Measurements from ENCODE around the gene SERPINA12.

Gene SERPINA12

GRCh38 chr14:94461526-94462218 lies 47.6 kb downstream of the SERPINA12 start:
- no peak overlapping the region for H3K4me3 ChIP-seq (replicated peaks; ENCODE audit: insufficient read depth, low read length)
- no peak for DNase-seq (ENCODE audit: low read depth in 1 of 2, low spot score in 1 of 2)
- TF ChIP-seq CTCF (IDR thresholded peaks at IDR 0.05; ENCODE audit: insufficient read depth, low read length) (no peak), GABPA (IDR thresholded peaks at IDR 0.05; ENCODE audit: low read depth) (no peak), REST (IDR thresholded peaks at IDR 0.05; ENCODE audit: insufficient replicate concordance, low read depth) (no peak), POLR2AphosphoS5 (IDR thresholded peaks at IDR 0.05; ENCODE audit: low read depth) (no peak), SPI1 (IDR thresholded peaks at IDR 0.05; ENCODE audit: borderline replicate concordance, low read depth) (no peak)
- H3K27ac ChIP-seq (replicated peaks): no peak overlapping the region
- no peaks in the 10 kb centered on the region for H3K27me3 ChIP-seq (ENCODE audit: insufficient read depth, poor library complexity, severe bottlenecking)

- TF ChIP-seq CTCF (IDR thresholded peaks at IDR 0.05; ENCODE audit: insufficient read depth, low read length): no peak
- TF ChIP-seq REST (IDR thresholded peaks at IDR 0.05; ENCODE audit: insufficient replicate concordance, low read depth): no peak
- no peak for TF ChIP-seq POLR2AphosphoS5 (IDR thresholded peaks at IDR 0.05; ENCODE audit: low read depth)
- TF ChIP-seq SPI1 (IDR thresholded peaks at IDR 0.05; ENCODE audit: borderline replicate concordance, low read depth): no peak
- no peak for TF ChIP-seq GABPA (IDR thresholded peaks at IDR 0.05; ENCODE audit: low read depth)
- DNase-seq (ENCODE audit: low read depth in 1 of 2, low spot score in 1 of 2): no peak
- Histone ChIP-seq H3K27ac (replicated peaks) (no peak overlapping the region), H3K27me3 (ENCODE audit: insufficient read depth, poor library complexity, severe bottlenecking) (no peaks in the 10 kb centered on the region), H3K4me3 (replicated peaks; ENCODE audit: insufficient read depth, low read length) (no peak overlapping the region)
Observed at GRCh38 chr14:94460631-94461416, 48.4 kb downstream of the SERPINA12 start.

- no peak overlapping the region for H3K4me3 ChIP-seq (replicated peaks; ENCODE audit: insufficient read depth, low read length)
- H3K27me3 ChIP-seq (ENCODE audit: insufficient read depth, poor library complexity, severe bottlenecking): peaks cover 2% of the 10 kb centered on the region
- TF ChIP-seq SPI1 (IDR thresholded peaks at IDR 0.05; ENCODE audit: borderline replicate concordance, low read depth): no peak
- TF ChIP-seq CTCF (IDR thresholded peaks at IDR 0.05; ENCODE audit: insufficient read depth, low read length): no peak
- TF ChIP-seq GABPA (IDR thresholded peaks at IDR 0.05; ENCODE audit: low read depth): no peak
- no peak overlapping the region for H3K27ac ChIP-seq (replicated peaks)
- no peak for DNase-seq (ENCODE audit: low read depth in 1 of 2, low spot score in 1 of 2)
Observed at GRCh38 chr14:94458558-94459205, 50.6 kb downstream of the SERPINA12 start.

Measured in HL-60 (cell line).